A549 (cell line): ENCODE data around the gene ANKRD16. TPM values are rescaled to one million over a fixed set of nuclear protein-coding genes. Genes with fewer than 3 reads are reported as not detected.
"Not testable (repeated sequence)": the region's sequence is repeated elsewhere in the genome, so short reads cannot be mapped to it uniquely, and the experiment has no call there.

ENCODE experiments used
- ATAC-seq, 2 experiments: fragments of 200-7000 bp in 1 of 2; fragments of >200 bp in 1 of 2; cut with Nextera tagmentation in 1 of 2; cut with Tn5 transposase in 1 of 2; 3 replicates each; pipeline versions ENCODE4 v1.8.0 to v1.9.1; 2018 to 2020; ENCODE audit warnings: mild to moderate bottlenecking in 1 of 2, moderate library complexity in 1 of 2
- CTCF ChIA-PET: fragments of 300-600 bp; sonication (Branson Sonifier 250); formaldehyde crosslinking; extraction: SDS; loops from one replicate; lab custom pipeline; 2021; ENCODE audit warnings: antibody characterized with exemption, inconsistent platforms; lab: Yijun Ruan, JAX
- POLR2A ChIA-PET: fragments of 350-600 bp; formaldehyde crosslinking; extraction: SDS; loops from one replicate; lab custom pipeline; 2021; ENCODE audit warnings: antibody characterized with exemption, inconsistent platforms; lab: Yijun Ruan, JAX
- DNase-seq, 2 experiments: peaks; one replicate each; pipeline versions ENCODE4 v3.0.0 to v3.0.0-alpha.2; 2011 to 2016; ENCODE audit warnings: low read depth in 1 of 2, low spot score in 1 of 2
- FAIRE-seq: peaks from 2 replicates; lab custom pipeline; 2011; peaks lifted over from hg19 to GRCh38; lab: Jason Lieb, UNC
- H3K27ac ChIP-seq, 2 experiments: fragments of >200 bp; sonication (Bioruptor Twin); formaldehyde crosslinking; 3 replicates each; pipeline ENCODE4 v1.5.1; 2016 to 2017
- H3K4me1 ChIP-seq: fragments of >200 bp; sonication (Bioruptor Twin); formaldehyde crosslinking; 3 replicates; pipeline ENCODE4 v1.6.1; 2016
- H3K4me2 ChIP-seq: fragments of >200 bp; sonication (Bioruptor Twin); formaldehyde crosslinking; 3 replicates; pipeline ENCODE4 v1.6.1; 2016
- H3K4me3 ChIP-seq: fragments of >200 bp; sonication (Bioruptor Twin); formaldehyde crosslinking; 3 replicates; pipeline ENCODE4 v1.5.1; 2016
- H3K9me3 ChIP-seq: fragments of >200 bp; sonication (Bioruptor Twin); formaldehyde crosslinking; 3 replicates; pipeline ENCODE4 v1.6.1; 2016
- ATOH8 ChIP-seq: fragments of 250-450 bp; sonication (Bioruptor Pico); IDR thresholded peaks from 2 replicates; pipeline ENCODE4 v1.5.0; 2020; ENCODE audit warnings: low read depth, mild to moderate bottlenecking, moderate library complexity
- BHLHE40 ChIP-seq: IDR thresholded peaks from 2 replicates; pipeline ENCODE4 v1.6.1; 2012; ENCODE audit warnings: low read depth, low read length, inconsistent platforms
- CBX8 ChIP-seq: fragments of 200-600 bp; sonication (generic); IDR thresholded peaks from 2 replicates; pipeline ENCODE4 v1.6.1; 2016
- CHD4 ChIP-seq: fragments of 200-600 bp; sonication (generic); IDR thresholded peaks from 2 replicates; pipeline ENCODE4 v1.6.1; 2016; ENCODE audit warnings: antibody characterized with exemption, mild to moderate bottlenecking, borderline replicate concordance
- E2F6 ChIP-seq: IDR thresholded peaks from 2 replicates; pipeline ENCODE4 v1.6.1; 2012; ENCODE audit warnings: low read depth, borderline replicate concordance
- ESRRA ChIP-seq: fragments of 150-350 bp; IDR thresholded peaks from 2 replicates; pipeline ENCODE4 v1.6.1; 2014; ENCODE audit warnings: mild to moderate bottlenecking, low read length, borderline replicate concordance
- FOSB ChIP-seq: fragments of 250-450 bp; sonication (Bioruptor Pico); IDR thresholded peaks from 2 replicates; pipeline ENCODE4 v1.5.0; 2020; ENCODE audit warnings: mild to moderate bottlenecking, moderate library complexity
- FOXS1 ChIP-seq: fragments of 250-450 bp; sonication (Bioruptor Pico); IDR thresholded peaks from 2 replicates; pipeline ENCODE4 v1.5.0; 2020; ENCODE audit warnings: mild to moderate bottlenecking, moderate library complexity
- HDAC2 ChIP-seq: fragments of 200-600 bp; sonication (generic); IDR thresholded peaks from 2 replicates; pipeline ENCODE4 v1.6.1; 2016
- HMGXB4 ChIP-seq: fragments of 250-450 bp; sonication (Bioruptor Pico); IDR thresholded peaks from 2 replicates; pipeline ENCODE4 v1.5.0; 2021; ENCODE audit warnings: mild to moderate bottlenecking, moderate library complexity, borderline replicate concordance
- HOXA7 ChIP-seq: fragments of 250-450 bp; sonication (Bioruptor Pico); IDR thresholded peaks from 2 replicates; pipeline ENCODE4 v1.5.0; 2020; ENCODE audit warnings: mild to moderate bottlenecking, moderate library complexity
- HOXB13 ChIP-seq: fragments of 250-450 bp; sonication (Bioruptor Pico); IDR thresholded peaks from 2 replicates; pipeline ENCODE4 v1.5.0; 2020; ENCODE audit warnings: low read depth, mild to moderate bottlenecking, moderate library complexity
- JUNB ChIP-seq: fragments of >200 bp; sonication (Bioruptor Twin); formaldehyde crosslinking; IDR thresholded peaks from 2 replicates; pipeline ENCODE4 v1.6.1; 2016
- MAX ChIP-seq: IDR thresholded peaks from 2 replicates; pipeline ENCODE4 v1.6.1; 2012
- NFE2L2 ChIP-seq: fragments of 150-350 bp; conservative IDR thresholded peaks from 2 replicates; pipeline ENCODE4 v1.6.1; 2014; ENCODE audit warnings: low read length
- NR3C1 ChIP-seq: fragments of >200 bp; sonication (Bioruptor Twin); formaldehyde crosslinking; IDR thresholded peaks from 3 replicates; pipeline ENCODE4 v1.6.1; 2017
- PBX3 ChIP-seq: IDR thresholded peaks from 2 replicates; pipeline ENCODE4 v1.6.1; 2012
- PHF8 ChIP-seq: fragments of 200-600 bp; sonication (generic); IDR thresholded peaks from 2 replicates; pipeline ENCODE4 v1.6.1; 2016; ENCODE audit warnings: low read depth, mild to moderate bottlenecking, antibody characterized with exemption, moderate library complexity, borderline replicate concordance
- RAD21 ChIP-seq, 2 experiments: fragments of >200 bp in 1 of 2; sonication (Bioruptor Twin) in 1 of 2; formaldehyde crosslinking in 1 of 2; IDR thresholded peaks in 1 of 2; conservative IDR thresholded peaks in 1 of 2; 2 replicates in 1 of 2; 3 replicates in 1 of 2; pipeline ENCODE4 v1.6.1; 2012 to 2018; ENCODE audit warnings: inconsistent platforms in 1 of 2
- RARB ChIP-seq: fragments of 250-450 bp; sonication (Bioruptor Pico); IDR thresholded peaks from 2 replicates; pipeline ENCODE4 v1.8.0; 2021; ENCODE audit warnings: mild to moderate bottlenecking, moderate library complexity
- RCOR1 ChIP-seq: fragments of 150-350 bp; IDR thresholded peaks from 2 replicates; pipeline ENCODE4 v1.6.1; 2014; ENCODE audit warnings: antibody characterized with exemption, low read length, low read depth
- RFX5 ChIP-seq: fragments of 450-650 bp; IDR thresholded peaks from 2 replicates; pipeline ENCODE4 v1.7.1; 2014; ENCODE audit warnings: antibody characterized with exemption, mild to moderate bottlenecking, moderate library complexity
- RNF2 ChIP-seq: fragments of 200-600 bp; sonication (generic); IDR thresholded peaks from 2 replicates; pipeline ENCODE4 v1.6.1; 2016; ENCODE audit warnings: low read depth, mild to moderate bottlenecking, antibody characterized with exemption, moderate library complexity, borderline replicate concordance
- SREBF2 ChIP-seq: fragments of 450-650 bp; IDR thresholded peaks from 2 replicates; pipeline ENCODE4 v1.6.1; 2014; ENCODE audit warnings: mild to moderate bottlenecking, moderate library complexity
- USF2 ChIP-seq: fragments of 450-650 bp; IDR thresholded peaks from 2 replicates; pipeline ENCODE4 v1.6.1; 2014; ENCODE audit warnings: antibody characterized with exemption
- ZFP36 ChIP-seq: fragments of 450-650 bp; IDR thresholded peaks from 2 replicates; pipeline ENCODE4 v1.6.1; 2014; ENCODE audit warnings: borderline replicate concordance; ENCODE audit not compliant: partially characterized antibody
- ZSCAN20 ChIP-seq: fragments of 250-450 bp; sonication (Bioruptor Pico); IDR thresholded peaks from 2 replicates; pipeline ENCODE4 v1.8.0; 2022; ENCODE audit warnings: mild to moderate bottlenecking, moderate library complexity
- WGBS: methylation state at CpG from one replicate; pipeline ENCODE4 v1.1.6; 2017; ENCODE audit errors: missing lambda C conversion rate; 5-methylcytosine and 5-hydroxymethylcytosine counted together
- polyA plus RNA-seq, 4 experiments: library from polyadenylated mRNA; depleted of rRNA in 3 of 4; stranded (reverse); fragments of >200 nt; fragmentation: RNase III in 1 of 4; extraction: RNeasy Plus Mini Kit Qiagen cat#74134 plus additional on column Dnase treatment in 1 of 4; gene quantifications; 2 replicates in 3 of 4; 3 replicates in 1 of 4; pipeline ENCODE4 v1.2.3, GENCODE V29; 2011 to 2017

Gene ANKRD16
- polyA plus RNA-seq, 2 of the 4 experiments (the other 2 are of a cell fraction): 7.3 to 8.9 TPM

- WGBS: 87% methylated on average over 17 of the region's 18 CpGs
- no peak for TF ChIP-seq E2F6
- TF ChIP-seq MAX: no peak
- no peak for TF ChIP-seq PBX3
- TF ChIP-seq HOXA7 (CRISPR knock-in tag): no peak
- no peak for TF ChIP-seq FOSB (CRISPR knock-in tag)
- no peak for TF ChIP-seq NR3C1
- no peak for TF ChIP-seq NFE2L2
- no peak for TF ChIP-seq RNF2
- no peak for TF ChIP-seq RCOR1
- TF ChIP-seq JUNB: no peak
- TF ChIP-seq HOXB13 (CRISPR knock-in tag): no peak
- no peak for TF ChIP-seq SREBF2
- no peak for TF ChIP-seq RFX5
- no peak for TF ChIP-seq ZFP36
- DNase-seq (no peak), FAIRE-seq (no peak), ATAC-seq (no peak)
- no peaks in the 10 kb centered on the region for H3K9me3 ChIP-seq
- H3K4me2 ChIP-seq: no peak overlapping the region
- H3K4me3 ChIP-seq: no peak overlapping the region
- ChIA-PET CTCF (interaction anchor here (1.3 kb wide), 1 partner anchor 13 kb away, joined by 4 read pairs; no protein-coding TSS in a partner anchor), POLR2A (no interaction called here)
- H3K4me1 ChIP-seq: no peaks in the 10 kb centered on the region
- no peak overlapping the region for H3K27ac ChIP-seq
Measured at GRCh38 chr10:5910323-5911100, 20.8 kb upstream of the ANKRD16 start.

- FAIRE-seq, CTCF ChIA-PET, H3K4me3 ChIP-seq, H3K4me1 ChIP-seq, DNase-seq, H3K9me3 ChIP-seq, H3K4me2 ChIP-seq, POLR2A ChIA-PET, ATAC-seq, H3K27ac ChIP-seq: not testable (repeated sequence)
- WGBS: 95% methylated on average over 7 of the region's 7 CpGs
Measured at GRCh38 chr10:5908676-5909075, 19.0 kb upstream of the ANKRD16 start.

- DNase-seq (no peak), ATAC-seq (no peak), FAIRE-seq (no peak)
- Histone ChIP-seq H3K4me3 (no peak overlapping the region), H3K9me3 (no peaks in the 10 kb centered on the region), H3K4me1 (no peaks in the 10 kb centered on the region), H3K27ac (no peak overlapping the region), H3K4me2 (no peak overlapping the region)
- ChIA-PET POLR2A (no interaction called here), CTCF (interaction anchor here (0.6 kb wide), 1 partner anchor 87 kb away, joined by 6 read pairs; no protein-coding TSS in a partner anchor)
- TF ChIP-seq RNF2 (no peak), CHD4 (no peak), JUNB (no peak), RAD21 (conservative IDR thresholded peaks at IDR 0.05 in 1 of 2, IDR thresholded peaks at IDR 0.05 in 1 of 2) (no peak), NFE2L2 (no peak), ESRRA (no peak), PHF8 (no peak), RARB (CRISPR knock-in tag) (no peak), USF2 (no peak), HDAC2 (no peak), BHLHE40 (no peak), HMGXB4 (CRISPR knock-in tag) (no peak), CBX8 (no peak), FOXS1 (CRISPR knock-in tag) (no peak), ZSCAN20 (CRISPR knock-in tag) (no peak), ATOH8 (CRISPR knock-in tag) (no peak)
- 97% methylated on average over 5 of the region's 5 CpGs for WGBS
Measured at GRCh38 chr10:5906651-5907050, 17.0 kb upstream of the ANKRD16 start.
